ENCODE results near the gene ADK. TPM values are rescaled to one million over a fixed set of nuclear protein-coding genes. Genes with fewer than 3 reads are reported as not detected.

ADK gene
- total and polyA plus RNA-seq, 8 donors, result 7.2 to 66.1 (median 21.5) TPM

DNA sequence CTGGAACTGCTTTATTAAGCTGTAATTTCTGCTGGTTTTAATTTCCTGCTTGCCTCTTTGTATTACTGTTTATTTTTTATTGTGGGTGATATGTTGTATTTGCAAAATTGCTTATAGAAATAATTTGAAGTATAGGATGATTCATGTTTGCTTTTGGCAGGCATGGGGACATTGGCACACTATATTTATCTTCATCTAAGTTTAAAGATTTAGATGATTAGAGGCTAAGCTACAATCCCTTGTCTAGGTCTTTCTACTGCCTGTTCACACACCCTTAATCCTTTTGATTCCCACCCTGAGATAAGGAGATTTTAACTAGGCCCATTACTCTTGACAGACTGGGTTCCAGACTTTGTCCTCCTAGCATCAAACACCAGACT, 492.6 kb downstream of the ADK start:
- Histone ChIP-seq H3K27ac (no peak overlapping the region), H3K36me3 (no peaks in the 10 kb centered on the region), H3K4me1 (peaks cover 0 to 9% (median 5%) of the 10 kb centered on the region in 4 donors), H3K27me3 (no peaks in the 10 kb centered on the region), H3K9me3 (no peaks in the 10 kb centered on the region), H3K4me3 (no peak overlapping the region)
- TF ChIP-seq POLR2A (IDR thresholded peaks at IDR 0.05) (no peak), POLR2AphosphoS5 (IDR thresholded peaks at IDR 0.05) (no peak), EP300 (IDR thresholded peaks at IDR 0.05) (no peak)
- TF ChIP-seq, protein P1, sequence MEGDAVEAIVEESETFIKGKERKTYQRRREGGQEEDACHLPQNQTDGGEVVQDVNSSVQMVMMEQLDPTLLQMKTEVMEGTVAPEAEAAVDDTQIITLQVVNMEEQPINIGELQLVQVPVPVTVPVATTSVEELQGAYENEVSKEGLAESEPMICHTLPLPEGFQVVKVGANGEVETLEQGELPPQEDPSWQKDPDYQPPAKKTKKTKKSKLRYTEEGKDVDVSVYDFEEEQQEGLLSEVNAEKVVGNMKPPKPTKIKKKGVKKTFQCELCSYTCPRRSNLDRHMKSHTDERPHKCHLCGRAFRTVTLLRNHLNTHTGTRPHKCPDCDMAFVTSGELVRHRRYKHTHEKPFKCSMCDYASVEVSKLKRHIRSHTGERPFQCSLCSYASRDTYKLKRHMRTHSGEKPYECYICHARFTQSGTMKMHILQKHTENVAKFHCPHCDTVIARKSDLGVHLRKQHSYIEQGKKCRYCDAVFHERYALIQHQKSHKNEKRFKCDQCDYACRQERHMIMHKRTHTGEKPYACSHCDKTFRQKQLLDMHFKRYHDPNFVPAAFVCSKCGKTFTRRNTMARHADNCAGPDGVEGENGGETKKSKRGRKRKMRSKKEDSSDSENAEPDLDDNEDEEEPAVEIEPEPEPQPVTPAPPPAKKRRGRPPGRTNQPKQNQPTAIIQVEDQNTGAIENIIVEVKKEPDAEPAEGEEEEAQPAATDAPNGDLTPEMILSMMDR (IDR thresholded peaks at IDR 0.05), result no peak
- DNase-seq, result no peak
- intact Hi-C loops (cut with DNase I; ENCODE audit: low total_unique reads), result no loop called here

DNA sequence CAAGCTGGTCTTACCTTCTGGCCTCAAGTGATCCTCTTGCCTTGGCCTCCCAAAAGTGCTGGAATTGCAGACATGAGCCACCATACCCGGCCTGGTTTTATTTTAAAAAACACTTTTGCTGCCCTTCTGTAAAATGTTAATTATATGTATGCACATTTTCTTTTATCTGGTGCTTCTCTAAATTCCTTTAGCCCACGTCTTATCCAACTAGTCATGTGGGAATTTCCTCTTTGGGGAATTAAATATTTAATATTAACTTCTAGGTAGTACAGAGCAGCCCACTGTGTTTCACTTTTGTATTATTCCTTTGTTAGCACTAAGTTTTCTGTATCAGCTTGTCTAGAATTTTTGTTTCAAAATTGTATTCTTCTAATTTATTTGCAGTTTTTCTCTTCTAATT, 493.7 kb downstream of the ADK start:
- TF ChIP-seq EP300 (IDR thresholded peaks at IDR 0.05) (no peak), POLR2AphosphoS5 (IDR thresholded peaks at IDR 0.05) (no peak), POLR2A (IDR thresholded peaks at IDR 0.05) (no peak)
- TF ChIP-seq, protein P1 (IDR thresholded peaks at IDR 0.05), result no peak
- Histone ChIP-seq H3K9me3 (no peaks in the 10 kb centered on the region), H3K4me1 (peaks cover 0 to 9% (median 5%) of the 10 kb centered on the region in 4 donors), H3K36me3 (no peaks in the 10 kb centered on the region), H3K27me3 (no peaks in the 10 kb centered on the region), H3K27ac (no peak overlapping the region), H3K4me3 (no peak overlapping the region)
- intact Hi-C loops (cut with DNase I; ENCODE audit: low total_unique reads), result no loop called here
- 89 to 99% (median 95%) methylated on average over 2 of the region's 2 CpGs for WGBS, 5 donors
- no peak for DNase-seq

DNA sequence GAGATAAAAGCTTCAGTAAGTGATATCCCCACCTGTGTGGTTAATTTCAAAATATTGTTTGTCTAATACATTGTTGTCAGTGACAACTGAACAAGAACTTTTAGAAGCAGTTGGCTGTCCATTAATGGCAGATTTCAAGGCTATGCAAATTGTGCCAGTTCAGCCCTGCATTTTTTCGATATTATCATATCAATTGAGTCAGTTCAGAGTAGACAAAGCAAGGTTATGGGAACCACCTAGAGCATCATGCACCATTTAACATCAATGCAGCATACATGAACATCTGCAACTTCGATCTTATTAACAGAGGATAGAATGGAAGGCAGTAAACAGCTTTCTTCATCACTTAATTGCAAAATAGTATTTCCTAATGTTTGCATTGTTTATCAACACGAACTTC, 494.7 kb downstream of the ADK start:
- no peaks in the 10 kb centered on the region for H3K27me3 ChIP-seq
- H3K27ac ChIP-seq, result no peak overlapping the region
- peaks cover 0 to 3% (median under 1%) of the 10 kb centered on the region in 4 donors for H3K4me1 ChIP-seq
- H3K9me3 ChIP-seq, result no peaks in the 10 kb centered on the region
- intact Hi-C loops (cut with DNase I; ENCODE audit: low total_unique reads), result no loop called here
- WGBS, 5 donors, result 86 to 93% (median 90%) methylated on average over 3 of the region's 3 CpGs
- H3K4me3 ChIP-seq, result no peak overlapping the region
- TF ChIP-seq POLR2AphosphoS5 (IDR thresholded peaks at IDR 0.05) (no peak), POLR2A (IDR thresholded peaks at IDR 0.05) (no peak)
- no peak for DNase-seq
- H3K36me3 ChIP-seq, result no peaks in the 10 kb centered on the region

DNA sequence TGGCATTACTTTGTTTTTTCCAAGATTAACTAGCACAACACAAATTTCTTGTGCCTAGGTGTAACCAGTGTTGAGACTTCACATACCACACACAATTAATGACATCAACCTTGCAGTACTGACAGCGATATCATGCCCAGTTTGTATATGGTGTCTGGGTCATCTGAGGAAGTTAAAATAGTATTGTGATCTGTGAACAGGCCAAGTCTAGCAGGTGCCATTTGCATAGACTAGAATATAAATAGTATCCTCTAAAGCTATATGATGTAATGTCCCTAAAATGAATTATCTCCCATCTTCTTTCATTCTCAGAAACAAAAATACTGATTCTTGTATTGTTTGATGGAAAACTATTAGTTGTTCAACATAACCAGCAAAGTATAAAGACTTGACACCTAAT, 499.6 kb downstream of the ADK start:
- intact Hi-C loops (cut with DNase I; ENCODE audit: low total_unique reads), result no loop called here
- TF ChIP-seq POLR2AphosphoS5 (IDR thresholded peaks at IDR 0.05) (no peak), POLR2A (IDR thresholded peaks at IDR 0.05) (no peak), EP300 (IDR thresholded peaks at IDR 0.05) (no peak)
- TF ChIP-seq, protein P1 (IDR thresholded peaks at IDR 0.05), result no peak
- Histone ChIP-seq H3K4me3 (no peak overlapping the region), H3K27me3 (no peaks in the 10 kb centered on the region), H3K4me1 (no peaks in the 10 kb centered on the region), H3K36me3 (no peaks in the 10 kb centered on the region), H3K9me3 (no peaks in the 10 kb centered on the region), H3K27ac (no peak overlapping the region)
- DNase-seq, result no peak
- WGBS, 5 donors, result 95 to 100% (median 96%) methylated on average over 1 of the region's 1 CpG

DNA sequence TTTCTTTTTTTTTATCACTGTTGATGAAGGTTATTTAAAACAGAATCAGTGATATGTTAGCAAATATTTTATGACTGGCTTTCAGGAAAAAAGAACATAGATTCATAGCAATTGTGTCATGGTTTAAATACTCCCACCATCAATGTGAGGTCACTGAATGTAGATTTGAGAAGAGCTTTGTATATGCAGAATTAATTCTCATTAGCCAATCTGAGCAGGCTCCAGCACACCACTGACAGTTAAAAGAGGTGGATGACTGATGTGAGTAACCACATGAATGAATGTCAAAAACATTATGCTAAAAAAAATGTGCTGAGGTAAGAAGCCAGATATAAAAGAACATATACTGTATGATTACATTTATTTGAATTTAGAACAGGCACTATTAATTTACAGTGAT, 500.5 kb downstream of the ADK start:
- H3K36me3 ChIP-seq, result no peaks in the 10 kb centered on the region
- intact Hi-C loops (cut with DNase I; ENCODE audit: low total_unique reads), result no loop called here
- H3K27me3 ChIP-seq, result no peaks in the 10 kb centered on the region
- TF ChIP-seq, protein P1 (IDR thresholded peaks at IDR 0.05), result no peak
- TF ChIP-seq POLR2AphosphoS5 (IDR thresholded peaks at IDR 0.05) (no peak), EP300 (IDR thresholded peaks at IDR 0.05) (no peak), POLR2A (IDR thresholded peaks at IDR 0.05) (no peak)
- no peak overlapping the region for H3K27ac ChIP-seq
- H3K4me3 ChIP-seq, result no peak overlapping the region
- H3K9me3 ChIP-seq, result no peaks in the 10 kb centered on the region
- DNase-seq, result no peak
- no peaks in the 10 kb centered on the region for H3K4me1 ChIP-seq

Measured in stomach (tissue), 9 donors.